HAP-1 (cell line): ENCODE measurements around the gene ESYT2.

Experiments
- DNase-seq, 2 experiments: peaks; one replicate each; pipeline ENCODE4 v3.0.0-alpha.2; 2016 to 2020; ENCODE audit warnings: low spot score in 2 of 2
- H3K27me3 ChIP-seq: fragments of 250-450 bp; sonication (Bioruptor Pico); 2 replicates; pipeline ENCODE4 v1.5.1; 2020; ENCODE audit warnings: low read depth, mild to moderate bottlenecking, moderate library complexity
- H3K36me3 ChIP-seq: fragments of 250-450 bp; sonication (Bioruptor Pico); replicated peaks from 2 replicates; pipeline ENCODE4 v1.5.1; 2020; ENCODE audit warnings: mild to moderate bottlenecking
- H3K4me1 ChIP-seq: fragments of 250-450 bp; sonication (Bioruptor Pico); 2 replicates; pipeline ENCODE4 v1.5.1; 2020; ENCODE audit warnings: mild to moderate bottlenecking
- H3K4me3 ChIP-seq: fragments of 250-450 bp; sonication (Bioruptor Pico); 2 replicates; pipeline ENCODE4 v1.5.1; 2020; ENCODE audit warnings: mild to moderate bottlenecking, moderate library complexity
- H3K9me3 ChIP-seq: fragments of 250-450 bp; sonication (Bioruptor Pico); 2 replicates; pipeline ENCODE4 v1.5.1; 2020; ENCODE audit warnings: mild to moderate bottlenecking, moderate library complexity
- in situ Hi-C: fragments of 300-500 bp; cut with MboI; formaldehyde crosslinking; loops from 3 replicates; pipeline ENCODE4 v1.14.3; 2020; ENCODE audit warnings: low sequenced_read_pairs, inconsistent platforms, mixed read lengths

Gene ESYT2

GRCh38 chr7:158695056-158695455 is 134.3 kb downstream of the ESYT2 start:
- no peak for DNase-seq
- Histone ChIP-seq H3K4me3 (no peak overlapping the region), H3K36me3 (peaks cover 91% of the 10 kb centered on the region), H3K9me3 (no peaks in the 10 kb centered on the region), H3K27me3 (no peaks in the 10 kb centered on the region), H3K4me1 (no peaks in the 10 kb centered on the region)
- in situ Hi-C loops, result no loop called here

DNA sequence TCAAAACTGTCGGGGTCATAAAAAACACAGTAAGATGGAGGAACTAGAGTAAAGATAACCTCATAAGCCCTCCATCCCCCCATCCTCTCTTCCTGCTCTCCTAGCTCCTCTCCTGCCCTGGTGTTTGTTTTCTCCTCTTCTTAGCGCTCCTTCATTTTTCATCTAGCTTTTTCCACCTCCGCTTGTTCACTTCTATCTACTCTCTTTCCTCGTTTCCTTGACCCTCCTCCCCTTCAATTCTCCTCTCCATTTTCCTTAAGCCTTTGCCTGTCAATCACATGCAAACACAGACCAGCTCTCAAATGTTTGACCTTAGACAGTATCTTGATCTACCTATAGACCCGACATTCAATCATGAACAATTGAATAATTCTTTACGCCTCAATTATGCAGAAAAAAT is 134.7 kb downstream of the ESYT2 start:
- no peaks in the 10 kb centered on the region for H3K27me3 ChIP-seq
- DNase-seq, result no peak
- no peaks in the 10 kb centered on the region for H3K9me3 ChIP-seq
- H3K4me3 ChIP-seq, result no peak overlapping the region
- no peaks in the 10 kb centered on the region for H3K4me1 ChIP-seq
- in situ Hi-C loops, result no loop called here
- H3K36me3 ChIP-seq, result peaks cover 91% of the 10 kb centered on the region

- no peaks in the 10 kb centered on the region for H3K4me1 ChIP-seq
- H3K36me3 ChIP-seq, result peaks cover 91% of the 10 kb centered on the region
- no peaks in the 10 kb centered on the region for H3K9me3 ChIP-seq
- H3K4me3 ChIP-seq, result no peak overlapping the region
- DNase-seq, result no peak
- in situ Hi-C loops, result no loop called here
- no peaks in the 10 kb centered on the region for H3K27me3 ChIP-seq
Measured at GRCh38 chr7:158689488-158689887, 139.8 kb downstream of the ESYT2 start.

DNA sequence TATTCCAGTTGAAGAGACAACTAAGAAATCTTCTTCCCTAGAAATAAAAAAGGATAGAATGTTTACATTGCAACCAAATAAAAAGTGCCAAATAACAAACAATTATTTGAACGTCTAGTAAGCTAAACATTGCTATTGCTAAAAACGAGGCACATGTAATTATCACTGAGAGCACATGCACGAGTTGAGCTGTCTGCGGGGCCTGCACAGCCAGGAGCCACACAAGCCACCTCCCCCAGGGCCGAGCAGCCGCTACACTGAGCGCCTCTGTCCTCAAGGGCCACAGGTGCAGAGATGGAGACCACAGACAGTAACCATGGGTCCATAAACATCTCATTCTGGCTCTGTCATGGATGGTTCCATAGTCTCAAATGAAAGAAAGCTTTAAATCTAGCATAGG is 141.9 kb downstream of the ESYT2 start:
- Histone ChIP-seq H3K4me1 (no peaks in the 10 kb centered on the region), H3K9me3 (no peaks in the 10 kb centered on the region), H3K4me3 (no peak overlapping the region), H3K36me3 (peaks cover 91% of the 10 kb centered on the region), H3K27me3 (no peaks in the 10 kb centered on the region)
- DNase-seq, result no peak
- in situ Hi-C loops, result no loop called here

- in situ Hi-C loops, result no loop called here
- Histone ChIP-seq H3K4me3 (no peak overlapping the region), H3K9me3 (no peaks in the 10 kb centered on the region), H3K4me1 (no peaks in the 10 kb centered on the region), H3K27me3 (no peaks in the 10 kb centered on the region), H3K36me3 (peaks cover 80% of the 10 kb centered on the region)
- no peak for DNase-seq
Measured at GRCh38 chr7:158685693-158686092, 143.6 kb downstream of the ESYT2 start.

DNA sequence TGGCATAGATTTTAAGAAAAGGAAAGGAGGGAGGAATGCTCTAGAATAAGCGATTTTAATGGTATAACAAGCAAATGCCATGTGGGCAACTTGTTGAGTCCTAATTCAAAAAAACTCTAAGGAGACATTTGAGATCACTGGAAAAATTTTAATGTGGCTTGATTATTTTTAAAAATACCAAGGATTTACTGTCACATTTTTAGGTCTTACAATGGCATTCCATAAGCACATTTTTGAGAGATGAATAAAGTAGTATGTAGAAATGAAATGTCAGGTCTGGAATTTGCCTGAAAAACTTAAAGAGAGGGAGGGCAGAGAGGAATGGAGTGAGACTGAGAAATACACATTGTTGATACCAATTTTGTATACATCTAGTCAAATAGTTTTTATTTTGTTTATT is 145.0 kb downstream of the ESYT2 start:
- in situ Hi-C loops, result no loop called here
- H3K36me3 ChIP-seq, result peaks cover 77% of the 10 kb centered on the region

DNA sequence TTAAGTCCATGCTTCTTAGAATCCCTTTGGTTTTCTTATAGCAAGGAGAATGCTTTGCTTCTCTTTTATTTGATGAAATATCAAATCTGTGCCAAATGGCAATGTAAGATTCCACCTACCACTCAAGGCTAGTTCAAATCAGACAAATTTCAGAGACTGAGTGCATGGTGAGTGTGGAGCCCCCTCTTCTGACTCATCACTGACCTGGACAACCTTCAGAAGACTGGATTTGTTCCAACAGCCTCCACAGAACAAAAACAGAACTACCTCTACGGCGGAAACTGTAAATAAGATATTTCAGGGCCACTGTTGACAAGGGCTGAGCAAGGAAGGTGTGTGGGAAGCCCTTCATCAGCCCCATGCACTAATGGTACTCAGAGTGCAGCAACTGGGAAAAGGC is 145.8 kb downstream of the ESYT2 start:
- in situ Hi-C loops, result no loop called here
- Histone ChIP-seq H3K4me3 (no peak overlapping the region), H3K36me3 (peaks cover 79% of the 10 kb centered on the region), H3K9me3 (no peaks in the 10 kb centered on the region), H3K27me3 (no peaks in the 10 kb centered on the region), H3K4me1 (no peaks in the 10 kb centered on the region)
- DNase-seq, result no peak

More for the DNA sequence above, 145.0 kb downstream of the ESYT2 start:
- H3K9me3 ChIP-seq, result no peaks in the 10 kb centered on the region
- no peaks in the 10 kb centered on the region for H3K27me3 ChIP-seq
- DNase-seq, result no peak
- H3K4me3 ChIP-seq, result no peak overlapping the region
- no peaks in the 10 kb centered on the region for H3K4me1 ChIP-seq

- H3K27me3 ChIP-seq, result no peaks in the 10 kb centered on the region
- no peaks in the 10 kb centered on the region for H3K4me1 ChIP-seq
- in situ Hi-C loops, result no loop called here
- no peak overlapping the region for H3K4me3 ChIP-seq
- no peak for DNase-seq
- no peaks in the 10 kb centered on the region for H3K9me3 ChIP-seq
- H3K36me3 ChIP-seq, result peaks cover 72% of the 10 kb centered on the region
Measured at GRCh38 chr7:158682456-158682855, 146.9 kb downstream of the ESYT2 start.
